ENCODE results near the gene EPHA4.

Gene EPHA4

GRCh38 chr2:221381928-221382488 is 190.1 kb downstream of the EPHA4 start:
- no peak for DNase-seq

GRCh38 chr2:221380686-221381085 is 191.4 kb downstream of the EPHA4 start:
- no peak for DNase-seq

GRCh38 chr2:221380062-221380461 is 192.0 kb downstream of the EPHA4 start:
- DNase-seq = no peak

GRCh38 chr2:221377597-221377996 is 194.5 kb downstream of the EPHA4 start:
- no peak for DNase-seq

GRCh38 chr2:221377066-221377465 is 195.0 kb downstream of the EPHA4 start:
- DNase-seq = no peak

- DNase-seq = no peak
Observed at GRCh38 chr2:221374234-221374633, 197.9 kb downstream of the EPHA4 start.

GRCh38 chr2:221372907-221373306 is 199.2 kb downstream of the EPHA4 start:
- DNase-seq = no peak

GRCh38 chr2:221372159-221372884 is 199.8 kb downstream of the EPHA4 start:
- no peak for DNase-seq

GRCh38 chr2:221371347-221371746 is 200.8 kb downstream of the EPHA4 start:
- no peak for DNase-seq

- no peak for DNase-seq
Observed at GRCh38 chr2:221370857-221371211, 201.3 kb downstream of the EPHA4 start.

GRCh38 chr2:221370076-221370856 is 201.8 kb downstream of the EPHA4 start:
- DNase-seq = no peak

All from CD4-positive, alpha-beta T cell treated with Interleukin-12 subunit alpha and Interleukin-12 subunit beta, for 1 hour (primary cell).